Skeletal muscle tissue (tissue), 4 donors: Measurements from ENCODE around the gene CENPO. TPM values are rescaled to one million over a fixed set of nuclear protein-coding genes. Genes with fewer than 3 reads are reported as not detected.

ENCODE experiments used
- H3K27ac ChIP-seq: one replicate; pipeline ENCODE4 v1.7.0; 2013; ENCODE audit warnings: mild to moderate bottlenecking, low read depth, low read length, inconsistent platforms
- H3K27me3 ChIP-seq, 3 donors: one replicate each; pipeline ENCODE4 v1.7.0; 2013; ENCODE audit warnings: low read length in 3 of 3; ENCODE audit not compliant: control insufficient read depth in 3 of 3, insufficient read depth in 3 of 3
- H3K36me3 ChIP-seq, 3 donors: one replicate each; pipeline ENCODE4 v1.7.0; 2013; ENCODE audit warnings: low read length in 3 of 3; ENCODE audit not compliant: control insufficient read depth in 3 of 3, insufficient read depth in 3 of 3
- H3K4me1 ChIP-seq, 3 donors: one replicate each; pipeline ENCODE4 v1.7.0; 2013; ENCODE audit warnings: low read length in 3 of 3, mild to moderate bottlenecking in 3 of 3; ENCODE audit not compliant: control insufficient read depth in 3 of 3, insufficient read depth in 3 of 3
- H3K4me3 ChIP-seq, 3 donors: one replicate each; pipeline ENCODE4 v1.7.0; 2013; ENCODE audit warnings: low read length in 3 of 3
- H3K9ac ChIP-seq, 3 donors: one replicate each; pipeline ENCODE4 v1.7.0; 2013; ENCODE audit warnings: low read length in 3 of 3, mild to moderate bottlenecking in 3 of 3, moderate library complexity in 2 of 3, low read depth in 1 of 3
- H3K9me3 ChIP-seq, 3 donors: one replicate each; pipeline ENCODE4 v1.7.0; 2013; ENCODE audit warnings: low read length in 3 of 3; ENCODE audit not compliant: control insufficient read depth in 3 of 3
- total RNA-seq: library from RNA; depleted of rRNA; stranded (reverse); fragments of >200 nt; gene quantifications from one replicate; pipeline ENCODE4 v1.2.3, GENCODE V29; 2014
- donor health status: Osteomylitis.

Gene CENPO
- total RNA-seq, 1 donor from 2014 or later: 6.8 TPM

- Histone ChIP-seq H3K9me3 (no peaks in the 10 kb centered on the region), H3K4me1 (no peaks in the 10 kb centered on the region), H3K4me3 (no peak overlapping the region), H3K27ac (no peak overlapping the region), H3K36me3 (peaks cover 0 to 1% (median 1%) of the 10 kb centered on the region in 3 donors), H3K27me3 (peaks cover 0 to 3% (median 2%) of the 10 kb centered on the region in 3 donors), H3K9ac (no peak overlapping the region)
Measured at GRCh38 chr2:24842081-24843050, 49.1 kb downstream of the CENPO start.

GRCh38 chr2:24843330-24843860, 50.2 kb downstream of the CENPO start:
- H3K4me3 ChIP-seq: no peak overlapping the region
- no peaks in the 10 kb centered on the region for H3K36me3 ChIP-seq
- H3K27me3 ChIP-seq: peaks cover 0 to 3% (median 2%) of the 10 kb centered on the region in 3 donors
- peaks cover 0 to under 1% (median 0%) of the 10 kb centered on the region in 3 donors for H3K4me1 ChIP-seq
- no peak overlapping the region for H3K27ac ChIP-seq
- H3K9me3 ChIP-seq: no peaks in the 10 kb centered on the region
- H3K9ac ChIP-seq: no peak overlapping the region

- Histone ChIP-seq H3K9ac (no peak overlapping the region), H3K36me3 (no peaks in the 10 kb centered on the region), H3K9me3 (no peaks in the 10 kb centered on the region), H3K4me1 (peaks cover 0 to 7% (median 6%) of the 10 kb centered on the region in 3 donors), H3K27me3 (peaks cover 0 to 3% (median 2%) of the 10 kb centered on the region in 3 donors), H3K27ac (no peak overlapping the region), H3K4me3 (no peak overlapping the region)
Measured at GRCh38 chr2:24844023-24844685, 50.9 kb downstream of the CENPO start.

GRCh38 chr2:24845691-24846090, 52.5 kb downstream of the CENPO start:
- Histone ChIP-seq H3K9ac (no peak overlapping the region), H3K9me3 (no peaks in the 10 kb centered on the region), H3K4me3 (no peak overlapping the region), H3K27me3 (peaks cover 0 to 3% (median 0%) of the 10 kb centered on the region in 3 donors), H3K36me3 (no peaks in the 10 kb centered on the region), H3K27ac (no peak overlapping the region), H3K4me1 (peaks cover 0 to 14% (median 6%) of the 10 kb centered on the region in 3 donors)

GRCh38 chr2:24850944-24851343, 57.7 kb downstream of the CENPO start:
- H3K27me3 ChIP-seq: no peaks in the 10 kb centered on the region
- no peaks in the 10 kb centered on the region for H3K9me3 ChIP-seq
- peak overlapping the region; percentile 30 for H3K27ac ChIP-seq
- no peak overlapping the region for H3K4me3 ChIP-seq
- no peaks in the 10 kb centered on the region for H3K36me3 ChIP-seq
- peaks cover 3 to 25% (median 10%) of the 10 kb centered on the region in 3 donors for H3K4me1 ChIP-seq
- no peak overlapping the region for H3K9ac ChIP-seq

GRCh38 chr2:24852026-24852425, 58.8 kb downstream of the CENPO start:
- H3K36me3 ChIP-seq: no peaks in the 10 kb centered on the region
- no peak overlapping the region for H3K4me3 ChIP-seq
- no peak overlapping the region for H3K9ac ChIP-seq
- H3K4me1 ChIP-seq: peaks cover 11 to 34% (median 21%) of the 10 kb centered on the region in 3 donors
- H3K27me3 ChIP-seq: no peaks in the 10 kb centered on the region
- H3K9me3 ChIP-seq: no peaks in the 10 kb centered on the region
- no peak overlapping the region for H3K27ac ChIP-seq

GRCh38 chr2:24852431-24853020, 59.3 kb downstream of the CENPO start:
- Histone ChIP-seq H3K4me1 (peaks cover 11 to 36% (median 23%) of the 10 kb centered on the region in 3 donors), H3K27ac (no peak overlapping the region), H3K9ac (no peak overlapping the region), H3K36me3 (no peaks in the 10 kb centered on the region), H3K27me3 (no peaks in the 10 kb centered on the region), H3K9me3 (no peaks in the 10 kb centered on the region), H3K4me3 (no peak overlapping the region)

- H3K36me3 ChIP-seq: no peaks in the 10 kb centered on the region
- H3K9ac ChIP-seq: no peak overlapping the region
- H3K4me3 ChIP-seq: no peak overlapping the region
- no peaks in the 10 kb centered on the region for H3K27me3 ChIP-seq
- H3K4me1 ChIP-seq: peaks cover 11 to 36% (median 23%) of the 10 kb centered on the region in 3 donors
- H3K9me3 ChIP-seq: no peaks in the 10 kb centered on the region
- H3K27ac ChIP-seq: no peak overlapping the region
Measured at GRCh38 chr2:24853046-24853445, 59.8 kb downstream of the CENPO start.

- Histone ChIP-seq H3K4me3 (no peak overlapping the region), H3K27ac (peak overlapping the region; percentile 36), H3K27me3 (no peaks in the 10 kb centered on the region), H3K36me3 (no peaks in the 10 kb centered on the region), H3K9me3 (no peaks in the 10 kb centered on the region), H3K9ac (no peak overlapping the region), H3K4me1 (peaks cover 11 to 30% (median 19%) of the 10 kb centered on the region in 3 donors)
Measured at GRCh38 chr2:24853996-24854395, 60.8 kb downstream of the CENPO start.
